Measurements from ENCODE around the gene MNAT1.

DNA sequence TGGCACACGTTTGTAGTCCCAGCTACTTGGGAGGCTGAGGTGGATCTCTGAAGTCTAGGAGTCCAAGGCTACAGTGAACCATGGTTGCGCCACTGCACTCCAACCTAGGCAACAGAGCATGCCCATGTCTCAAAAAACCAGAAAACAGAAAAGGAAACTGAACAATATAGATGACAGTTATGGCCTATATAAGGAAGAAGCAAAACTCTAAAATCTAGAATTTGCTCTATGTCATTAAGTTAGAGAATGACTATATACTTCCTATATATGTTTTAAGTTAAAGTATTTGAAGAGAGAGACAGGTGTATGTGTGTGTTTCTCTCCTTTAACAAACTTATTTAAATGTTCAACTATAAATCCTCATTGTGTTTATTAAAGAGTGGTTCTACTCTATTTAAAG is 65.8 kb downstream of the MNAT1 start:
- TF ChIP-seq CTCF (IDR thresholded peaks at IDR 0.05 in 8 of 11, conservative IDR thresholded peaks at IDR 0.05 in 3 of 11) (no peak), POLR2A (IDR thresholded peaks at IDR 0.05) (no peak), POLR2AphosphoS5 (IDR thresholded peaks at IDR 0.05) (no peak)

Data from spleen (tissue), 7 donors.